Progenitor cell of endocrine pancreas (in vitro differentiated cells): Measurements from ENCODE around the gene DIP2C. TPM values are rescaled to one million over a fixed set of nuclear protein-coding genes. Genes with fewer than 3 reads are reported as not detected.

Source experiments
- DNase-seq: peaks from one replicate; pipeline ENCODE4 v3.0.0; 2021; ENCODE audit warnings: low spot score; ENCODE audit not compliant: unreplicated experiment
- H3K27ac Mint-ChIP-seq: 2 replicates; pipeline ENCODE4 v1.8.0; 2021; ENCODE audit warnings: mild to moderate bottlenecking, moderate library complexity, mixed read lengths
- H3K27me3 Mint-ChIP-seq: 2 replicates; pipeline ENCODE4 v1.8.0; 2021; ENCODE audit warnings: mixed read lengths
- H3K36me3 Mint-ChIP-seq: 2 replicates; pipeline ENCODE4 v1.8.0; 2022; ENCODE audit warnings: mixed read lengths; ENCODE audit not compliant: insufficient read depth
- H3K4me1 Mint-ChIP-seq: 2 replicates; pipeline ENCODE4 v1.8.0; 2021; ENCODE audit warnings: low read depth, mixed read lengths
- H3K4me3 Mint-ChIP-seq: 2 replicates; pipeline ENCODE4 v1.8.0; 2021; ENCODE audit warnings: low read depth, mild to moderate bottlenecking, moderate library complexity, mixed read lengths
- H3K9me3 Mint-ChIP-seq: 2 replicates; pipeline ENCODE4 v1.8.0; 2021; ENCODE audit warnings: low read depth, mixed read lengths
- total RNA-seq: library from RNA; stranded (reverse); gene quantifications from 2 replicates; pipeline ENCODE4 v1.2.1, GENCODE V29; 2021
- TF ChIP-seq, protein P1 (sequence below): fragments of 200-600 bp; sonication (generic); IDR thresholded peaks from one replicate; pipeline ENCODE4 v1.5.0; 2021; ENCODE audit warnings: antibody characterized with exemption, mild to moderate bottlenecking; ENCODE audit not compliant: unreplicated experiment

The DIP2C gene
- total RNA-seq, 1 donor from 2014 or later: 27.2 TPM

DNA sequence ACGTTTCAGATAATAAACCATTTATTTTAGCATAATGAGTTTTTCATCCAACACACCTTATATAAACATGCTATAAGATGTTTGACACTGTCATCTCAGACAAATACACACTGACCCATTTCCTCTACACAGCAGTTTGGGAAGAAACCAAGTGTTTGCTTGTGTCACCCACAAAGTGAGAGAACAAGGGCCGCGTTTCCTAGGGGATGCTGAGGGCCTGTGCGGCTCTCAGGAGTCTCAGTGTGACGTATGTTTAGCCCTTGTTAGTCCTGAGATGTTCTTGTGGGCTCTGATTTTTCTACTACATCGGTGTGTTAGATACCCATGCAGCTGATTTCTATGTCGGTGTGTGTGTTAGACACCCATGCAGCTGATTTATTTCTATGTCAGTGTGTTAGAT lies 266.3 kb downstream of the DIP2C start:
- H3K27me3 Mint-ChIP-seq: no peaks in the 10 kb centered on the region
- TF ChIP-seq, protein P1, sequence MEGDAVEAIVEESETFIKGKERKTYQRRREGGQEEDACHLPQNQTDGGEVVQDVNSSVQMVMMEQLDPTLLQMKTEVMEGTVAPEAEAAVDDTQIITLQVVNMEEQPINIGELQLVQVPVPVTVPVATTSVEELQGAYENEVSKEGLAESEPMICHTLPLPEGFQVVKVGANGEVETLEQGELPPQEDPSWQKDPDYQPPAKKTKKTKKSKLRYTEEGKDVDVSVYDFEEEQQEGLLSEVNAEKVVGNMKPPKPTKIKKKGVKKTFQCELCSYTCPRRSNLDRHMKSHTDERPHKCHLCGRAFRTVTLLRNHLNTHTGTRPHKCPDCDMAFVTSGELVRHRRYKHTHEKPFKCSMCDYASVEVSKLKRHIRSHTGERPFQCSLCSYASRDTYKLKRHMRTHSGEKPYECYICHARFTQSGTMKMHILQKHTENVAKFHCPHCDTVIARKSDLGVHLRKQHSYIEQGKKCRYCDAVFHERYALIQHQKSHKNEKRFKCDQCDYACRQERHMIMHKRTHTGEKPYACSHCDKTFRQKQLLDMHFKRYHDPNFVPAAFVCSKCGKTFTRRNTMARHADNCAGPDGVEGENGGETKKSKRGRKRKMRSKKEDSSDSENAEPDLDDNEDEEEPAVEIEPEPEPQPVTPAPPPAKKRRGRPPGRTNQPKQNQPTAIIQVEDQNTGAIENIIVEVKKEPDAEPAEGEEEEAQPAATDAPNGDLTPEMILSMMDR: no peak
- no peak overlapping the region for H3K27ac Mint-ChIP-seq
- H3K4me1 Mint-ChIP-seq: no peaks in the 10 kb centered on the region
- peaks cover 17% of the 10 kb centered on the region for H3K36me3 Mint-ChIP-seq
- DNase-seq: no peak
- no peak overlapping the region for H3K4me3 Mint-ChIP-seq
- no peaks in the 10 kb centered on the region for H3K9me3 Mint-ChIP-seq

DNA sequence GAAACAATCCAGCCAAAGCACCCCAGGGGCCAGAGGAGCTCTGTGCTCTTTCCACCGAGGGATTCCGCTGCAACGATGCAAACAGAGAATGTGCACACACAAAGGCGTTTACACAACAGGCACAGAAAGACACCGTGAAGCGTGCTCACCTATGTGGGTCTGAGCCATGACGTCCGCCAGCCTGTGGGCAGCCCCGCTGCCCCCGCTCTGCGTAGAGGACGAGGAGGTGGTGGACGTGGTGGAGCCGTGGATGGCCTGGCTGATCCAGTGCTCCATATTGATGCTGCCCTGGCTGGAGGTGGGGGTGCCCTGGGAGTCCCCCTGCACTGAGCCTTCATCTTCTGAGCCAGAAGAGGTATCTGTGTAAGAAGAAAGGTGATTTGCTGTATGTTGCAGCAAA lies 266.8 kb downstream of the DIP2C start:
- Mint-ChIP-seq H3K4me3 (no peak overlapping the region), H3K4me1 (no peaks in the 10 kb centered on the region), H3K27ac (no peak overlapping the region), H3K36me3 (peaks cover 17% of the 10 kb centered on the region), H3K9me3 (no peaks in the 10 kb centered on the region), H3K27me3 (no peaks in the 10 kb centered on the region)
- DNase-seq: no peak
- TF ChIP-seq, protein P1: no peak

DNA sequence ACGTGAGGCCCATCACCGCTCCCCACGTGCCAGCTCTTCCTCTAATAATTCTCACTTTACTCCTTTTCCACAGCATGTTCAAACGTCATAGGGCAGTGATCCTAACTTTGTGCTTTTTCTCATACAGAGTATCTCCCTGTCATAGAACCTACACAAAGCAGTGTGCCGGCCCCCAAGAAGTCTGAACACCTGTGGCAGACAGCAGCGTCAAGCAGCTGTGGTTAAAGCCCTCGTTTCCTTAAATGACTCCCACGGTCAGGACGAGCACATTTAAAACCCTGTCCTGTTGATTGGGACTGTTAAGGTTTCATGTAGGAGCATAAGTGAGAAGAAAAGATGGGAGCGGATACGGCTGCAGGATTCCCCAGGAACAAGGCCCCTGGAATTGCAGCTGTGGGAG lies 267.2 kb downstream of the DIP2C start:
- TF ChIP-seq, protein P1: no peak
- Mint-ChIP-seq H3K4me1 (no peaks in the 10 kb centered on the region), H3K4me3 (no peak overlapping the region), H3K9me3 (no peaks in the 10 kb centered on the region), H3K27me3 (no peaks in the 10 kb centered on the region), H3K27ac (no peak overlapping the region), H3K36me3 (peaks cover 17% of the 10 kb centered on the region)
- no peak for DNase-seq

DNA sequence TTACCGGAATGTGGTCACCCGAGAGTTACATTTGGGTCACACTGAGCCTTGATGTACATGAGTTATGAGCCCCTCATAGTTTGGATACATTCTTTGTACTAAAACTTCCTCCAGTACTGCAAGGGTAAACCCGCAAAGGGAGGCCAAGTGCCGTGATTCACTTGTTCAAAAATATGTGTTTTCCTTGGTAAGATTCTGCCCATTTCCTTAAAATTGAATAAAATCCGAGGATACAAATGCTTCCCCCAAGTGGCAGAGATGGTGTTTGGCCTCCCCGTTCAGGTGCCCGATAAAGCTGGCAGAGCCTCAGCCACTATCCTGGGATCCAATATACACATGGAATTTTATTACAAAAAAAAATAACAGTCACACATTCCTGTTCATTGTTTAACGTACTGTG lies 268.3 kb downstream of the DIP2C start:
- H3K4me3 Mint-ChIP-seq: no peak overlapping the region
- H3K9me3 Mint-ChIP-seq: no peaks in the 10 kb centered on the region
- no peak for DNase-seq
- H3K36me3 Mint-ChIP-seq: peaks cover 22% of the 10 kb centered on the region
- TF ChIP-seq, protein P1: no peak
- no peaks in the 10 kb centered on the region for H3K4me1 Mint-ChIP-seq
- H3K27me3 Mint-ChIP-seq: no peaks in the 10 kb centered on the region
- H3K27ac Mint-ChIP-seq: peak overlapping the region; percentile 13

DNA sequence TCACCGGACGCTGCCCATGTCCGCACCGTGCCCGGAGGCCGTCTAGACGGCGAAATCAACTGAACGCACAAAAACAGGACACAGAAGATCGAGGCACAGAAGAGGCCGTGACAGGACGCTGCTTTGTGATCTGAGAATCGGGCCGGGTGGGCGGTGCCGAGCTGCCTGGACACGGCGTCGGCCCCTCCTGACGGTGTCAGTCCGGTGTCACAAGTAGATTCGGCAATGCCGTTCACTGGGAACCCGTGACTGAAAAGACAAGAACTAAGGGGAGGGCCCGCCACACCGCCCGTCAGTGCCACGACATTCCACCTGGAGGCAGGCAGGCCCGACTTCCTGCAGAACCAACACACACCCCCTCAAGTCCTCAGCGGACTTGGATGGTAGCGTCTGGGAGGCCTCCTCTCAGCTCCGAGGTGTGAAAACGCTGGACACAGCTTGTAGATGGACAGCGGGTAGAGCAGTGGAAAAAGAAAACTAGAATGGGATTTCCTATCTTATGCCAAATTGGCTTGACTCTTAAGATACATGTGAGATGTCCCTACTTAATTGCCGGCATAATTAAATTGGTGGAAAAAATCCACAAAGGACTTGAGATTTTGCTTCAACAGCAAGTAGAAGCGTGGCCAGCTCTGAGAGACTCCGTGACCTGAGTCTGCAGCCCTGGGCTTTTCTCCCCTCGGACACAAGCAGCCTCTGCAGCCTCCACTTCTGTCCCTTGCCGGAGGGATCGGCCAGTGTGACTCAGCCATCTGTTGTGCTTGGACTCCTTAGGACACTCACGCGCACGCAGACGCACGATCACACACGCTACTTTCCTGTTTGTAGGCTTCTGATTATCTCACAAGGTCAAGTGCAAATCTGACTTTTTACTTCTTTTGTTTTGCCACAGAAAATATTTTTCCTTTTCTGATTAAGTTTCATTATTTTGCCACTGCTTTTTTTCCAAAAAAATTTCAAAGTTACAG lies 269.0 kb downstream of the DIP2C start:
- H3K4me1 Mint-ChIP-seq: no peaks in the 10 kb centered on the region
- no peaks in the 10 kb centered on the region for H3K9me3 Mint-ChIP-seq
- H3K27ac Mint-ChIP-seq: peak overlapping the region; percentile 13
- DNase-seq: no peak
- H3K36me3 Mint-ChIP-seq: peaks cover 22% of the 10 kb centered on the region
- H3K27me3 Mint-ChIP-seq: no peaks in the 10 kb centered on the region
- TF ChIP-seq, protein P1: no peak
- H3K4me3 Mint-ChIP-seq: no peak overlapping the region
